Activated CD4-positive, alpha-beta memory T cell treated with anti-CD3 and anti-CD28 coated beads, Interleukin-2, amount 10 ng/mL, durations not matched to agents 7 days and 5 days (primary cell): Measurements from ENCODE around the gene ZNF146. TPM values are rescaled to one million over a fixed set of nuclear protein-coding genes. Genes with fewer than 3 reads are reported as not detected.
"Not testable (repeated sequence)": the region's sequence is repeated elsewhere in the genome, so short reads cannot be mapped to it uniquely, and the experiment has no call there.

Experiments
- CTCF ChIA-PET: fragments of 350-600 bp; sonication (Branson Sonifier 250); formaldehyde crosslinking; loops from one replicate; lab custom pipeline; 2021; ENCODE audit warnings: antibody characterized with exemption, inconsistent platforms; lab: Charles Lee
- POLR2A ChIA-PET: fragments of 350-600 bp; sonication (Branson Sonifier 250); formaldehyde crosslinking; loops from one replicate; lab custom pipeline; 2021; ENCODE audit warnings: antibody characterized with exemption; lab: Charles Lee
- DNase-seq: peaks from one replicate; pipeline ENCODE4 v3.0.0-alpha.2; 2020
- H3K27ac Mint-ChIP-seq: one replicate; pipeline ENCODE4 v1.8.0; 2021; ENCODE audit warnings: mild to moderate bottlenecking, mixed read lengths
- H3K27me3 Mint-ChIP-seq: one replicate; pipeline ENCODE4 v1.8.0; 2021; ENCODE audit warnings: mixed read lengths
- H3K36me3 Mint-ChIP-seq: one replicate; pipeline ENCODE4 v1.8.0; 2021; ENCODE audit warnings: low read depth, mixed read lengths
- H3K4me1 Mint-ChIP-seq: one replicate; pipeline ENCODE4 v1.8.0; 2021; ENCODE audit warnings: mixed read lengths
- H3K4me3 Mint-ChIP-seq: one replicate; pipeline ENCODE4 v1.8.0; 2021; ENCODE audit warnings: mild to moderate bottlenecking, mixed read lengths
- H3K9me3 Mint-ChIP-seq: one replicate; pipeline ENCODE4 v1.8.0; 2021; ENCODE audit warnings: mixed read lengths
- total RNA-seq, 2 experiments: library from RNA; stranded (reverse); gene quantifications; one replicate each; pipeline ENCODE4 v1.2.3, GENCODE V29; 2021

The ZNF146 gene
- total RNA-seq, 2 experiments from 2014 or later: 64.6 to 68.4 TPM

DNA sequence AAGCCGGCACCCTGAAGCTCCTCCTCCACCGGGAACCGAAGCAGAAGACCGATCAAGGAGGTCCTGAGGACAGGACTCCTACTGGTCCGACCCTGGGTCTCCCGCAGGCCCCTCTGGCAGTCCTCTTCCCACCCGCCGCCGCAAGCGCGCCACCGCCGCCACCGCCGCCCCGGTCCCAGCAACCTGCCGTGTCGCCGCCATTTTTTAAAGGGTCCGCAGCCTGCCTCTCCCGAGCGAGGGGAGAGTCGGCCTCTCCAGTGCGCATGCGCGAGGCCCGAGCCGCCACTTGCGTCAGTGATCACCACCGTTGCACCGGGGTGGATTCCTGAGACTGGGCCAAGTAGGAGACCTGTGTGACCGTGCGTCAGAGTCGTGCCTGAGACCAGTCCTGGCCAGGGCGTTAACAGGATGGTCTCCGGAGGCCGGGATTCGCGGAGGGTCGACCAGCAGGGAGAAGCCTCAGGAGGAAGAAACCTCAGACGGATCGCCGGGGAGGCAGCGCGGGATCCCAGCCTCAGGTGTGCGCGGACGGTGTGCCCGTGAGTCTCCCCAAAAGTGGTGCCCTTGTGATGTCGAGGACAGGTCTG lies 51.6 kb downstream of the ZNF146 start:
- H3K36me3 Mint-ChIP-seq: peaks cover 4% of the 10 kb centered on the region
- DNase-seq: no peak
- H3K27me3 Mint-ChIP-seq: no peaks in the 10 kb centered on the region
- H3K4me3 Mint-ChIP-seq: no peak overlapping the region
- peaks cover 29% of the 10 kb centered on the region for H3K9me3 Mint-ChIP-seq
- ChIA-PET POLR2A (no interaction called here), CTCF (no interaction called here)
- H3K27ac Mint-ChIP-seq: no peak overlapping the region
- H3K4me1 Mint-ChIP-seq: no peaks in the 10 kb centered on the region

DNA sequence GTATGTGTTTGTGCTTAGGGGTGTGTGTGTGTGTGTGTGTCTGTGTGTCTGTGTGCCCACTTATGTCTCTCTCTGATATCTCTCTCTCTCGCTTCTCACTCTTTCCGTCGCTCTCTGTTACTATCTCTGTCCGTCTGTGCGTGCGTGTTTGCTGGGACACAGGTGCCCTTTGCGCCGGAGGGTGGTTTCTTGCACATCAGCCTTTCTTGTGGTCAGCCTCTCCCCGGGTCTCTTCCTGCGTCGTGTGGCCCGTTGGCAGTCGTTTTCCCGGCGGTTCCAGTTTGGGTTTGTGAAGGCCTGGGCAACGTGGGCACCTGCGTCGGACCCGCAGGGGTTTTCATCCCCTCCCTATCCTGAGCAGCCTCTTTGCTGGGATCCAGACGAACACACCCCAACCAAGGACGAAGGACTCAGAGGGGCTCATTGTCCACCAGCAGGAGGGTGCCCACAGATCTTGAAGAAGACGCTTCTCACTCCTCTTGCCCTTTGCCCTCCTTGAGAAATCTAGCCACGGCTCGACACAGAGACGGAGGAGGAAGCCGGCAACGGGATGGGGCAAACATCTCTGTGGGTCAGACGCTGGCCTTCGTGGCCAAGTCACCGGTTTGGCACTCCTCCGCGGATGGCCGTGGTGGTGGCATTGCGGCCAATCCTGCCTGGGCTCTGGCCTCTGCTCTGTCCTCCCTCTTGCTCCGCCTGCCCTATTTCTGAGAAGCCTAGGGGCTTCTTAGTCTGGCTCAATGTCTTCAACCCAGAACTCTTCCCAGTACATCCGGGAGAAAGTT lies 52.3 kb downstream of the ZNF146 start:
- Mint-ChIP-seq H3K36me3 (peaks cover 4% of the 10 kb centered on the region), H3K9me3 (peaks cover 29% of the 10 kb centered on the region), H3K4me3 (no peak overlapping the region), H3K4me1 (no peaks in the 10 kb centered on the region), H3K27ac (no peak overlapping the region), H3K27me3 (no peaks in the 10 kb centered on the region)
- ChIA-PET CTCF (no interaction called here), POLR2A (no interaction called here)
- DNase-seq: no peak

DNA sequence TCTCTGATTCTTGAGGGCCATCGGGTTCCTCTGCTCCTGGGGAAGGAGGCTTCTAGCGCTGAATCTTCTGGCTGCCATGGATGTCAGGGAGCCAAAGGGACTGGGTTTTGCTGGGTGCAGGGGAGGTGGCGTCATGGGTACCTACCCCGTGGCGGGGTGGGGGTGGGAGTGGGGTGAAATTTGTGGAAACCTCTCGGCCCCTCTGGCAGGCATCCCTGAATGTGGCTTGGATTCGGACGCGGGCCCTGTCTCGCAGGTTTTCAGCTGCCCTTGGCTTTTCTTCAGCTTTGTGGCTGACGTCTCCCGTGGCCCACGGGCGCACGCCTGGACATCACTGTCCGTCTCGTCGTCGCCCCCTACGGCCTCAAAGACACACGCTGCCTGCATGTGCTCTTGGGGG lies 53.2 kb downstream of the ZNF146 start:
- H3K36me3 Mint-ChIP-seq, H3K27me3 Mint-ChIP-seq, CTCF ChIA-PET, H3K4me1 Mint-ChIP-seq, H3K27ac Mint-ChIP-seq, POLR2A ChIA-PET, H3K4me3 Mint-ChIP-seq, DNase-seq: not testable (repeated sequence)
- H3K9me3 Mint-ChIP-seq: peaks cover 28% of the 10 kb centered on the region

DNA sequence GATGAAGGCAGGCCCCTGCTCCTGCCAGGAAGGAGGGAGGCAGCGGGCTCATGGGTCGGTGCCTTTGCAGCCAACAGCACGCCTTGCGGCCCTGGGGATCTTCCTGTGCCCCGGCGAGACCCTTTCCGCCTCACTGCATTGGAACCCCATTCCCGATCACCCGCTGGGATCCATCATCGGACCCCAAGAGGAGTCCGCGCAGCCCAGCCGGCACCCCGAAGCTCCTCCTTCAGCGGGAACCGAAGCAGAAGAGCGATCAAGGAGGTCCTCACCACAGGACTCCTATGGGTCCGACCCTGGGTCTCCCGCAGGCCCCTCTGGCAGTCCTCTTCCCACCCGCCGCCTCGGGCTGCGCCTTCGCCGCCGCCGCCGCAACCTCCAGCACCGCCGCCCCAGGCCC lies 53.7 kb downstream of the ZNF146 start:
- H3K4me3 Mint-ChIP-seq, DNase-seq, H3K27ac Mint-ChIP-seq, H3K36me3 Mint-ChIP-seq, H3K4me1 Mint-ChIP-seq, CTCF ChIA-PET, POLR2A ChIA-PET, H3K27me3 Mint-ChIP-seq: not testable (repeated sequence)
- H3K9me3 Mint-ChIP-seq: peaks cover 23% of the 10 kb centered on the region

DNA sequence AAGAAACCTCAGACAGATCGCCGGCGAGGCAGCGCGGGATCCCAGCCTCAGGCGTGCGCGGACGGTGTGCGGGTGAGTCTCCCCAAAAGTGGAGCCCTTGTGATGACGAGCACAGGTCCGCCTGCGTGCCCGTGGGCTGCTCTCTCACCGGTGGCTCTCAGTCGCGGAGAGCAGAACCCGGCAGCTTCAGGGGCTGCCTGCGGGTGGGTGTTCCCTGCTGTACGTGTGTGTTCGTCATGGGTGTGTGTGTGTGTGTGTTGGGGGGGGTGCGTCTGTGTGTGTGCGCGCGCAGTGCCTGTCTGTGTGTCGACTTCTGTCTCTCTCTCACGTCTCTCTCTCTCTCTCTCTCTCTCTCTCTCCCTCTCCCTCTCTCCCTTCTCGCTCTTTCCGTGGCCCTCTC lies 54.4 kb downstream of the ZNF146 start:
- H3K4me3 Mint-ChIP-seq, DNase-seq, POLR2A ChIA-PET, H3K4me1 Mint-ChIP-seq, H3K36me3 Mint-ChIP-seq, H3K27ac Mint-ChIP-seq, CTCF ChIA-PET, H3K27me3 Mint-ChIP-seq: not testable (repeated sequence)
- H3K9me3 Mint-ChIP-seq: peaks cover 16% of the 10 kb centered on the region

Other genes with a start within 250 kb of the ZNF146 start
- gene SDHAF1, start 219.9 kb upstream of the ZNF146 start, total RNA-seq: 10 to 100 TPM; 17.3 to 18.3 TPM
- gene SYNE4, start 206.3 kb upstream of the ZNF146 start, total RNA-seq: 1 to 10 TPM; 1.6 to 2.5 TPM
- 10 to 100 TPM; 44.7 to 45.4 TPM for gene ALKBH6, start 200.9 kb upstream of the ZNF146 start, total RNA-seq
- 1 to 10 TPM; 1.7 to 2.2 TPM for gene CLIP3, start 182.2 kb upstream of the ZNF146 start, total RNA-seq
- 1 to 10 TPM; 5.7 TPM for gene THAP8, start 160.8 kb upstream of the ZNF146 start, total RNA-seq
- gene WDR62, start 160.2 kb upstream of the ZNF146 start, total RNA-seq: 10 to 100 TPM; 24.1 to 25.0 TPM
- gene OVOL3, start 104.0 kb upstream of the ZNF146 start, total RNA-seq: not detected
- gene POLR2I, start 100.2 kb upstream of the ZNF146 start, total RNA-seq: 10 to 100 TPM; 47.3 to 57.4 TPM
- gene TBCB, start 99.6 kb upstream of the ZNF146 start, total RNA-seq: 100 to 1,000 TPM; 185 to 200 TPM
- gene CAPNS1, start 75.0 kb upstream of the ZNF146 start, total RNA-seq: 100 to 1,000 TPM; 520 to 539 TPM
- not detected for gene COX7A1, start 62.7 kb upstream of the ZNF146 start, total RNA-seq
- gene ZNF565, start 441 bp upstream of the ZNF146 start, total RNA-seq: 1 to 10 TPM; 2.0 to 3.5 TPM
- 1 to 10 TPM; 5.1 to 5.4 TPM for gene ZFP14, start 164.1 kb downstream of the ZNF146 start, total RNA-seq
- 1 to 10 TPM; 3.9 to 4.2 TPM for gene ZFP82, start 203.5 kb downstream of the ZNF146 start, total RNA-seq